Stromal cell of bone marrow (primary cell): ENCODE data around the gene BEAN1.

ENCODE experiments used
- DNase-seq: peaks from one replicate; pipeline ENCODE4 v3.0.0-alpha.2; 2012; ENCODE audit warnings: low read depth

Gene BEAN1

DNA sequence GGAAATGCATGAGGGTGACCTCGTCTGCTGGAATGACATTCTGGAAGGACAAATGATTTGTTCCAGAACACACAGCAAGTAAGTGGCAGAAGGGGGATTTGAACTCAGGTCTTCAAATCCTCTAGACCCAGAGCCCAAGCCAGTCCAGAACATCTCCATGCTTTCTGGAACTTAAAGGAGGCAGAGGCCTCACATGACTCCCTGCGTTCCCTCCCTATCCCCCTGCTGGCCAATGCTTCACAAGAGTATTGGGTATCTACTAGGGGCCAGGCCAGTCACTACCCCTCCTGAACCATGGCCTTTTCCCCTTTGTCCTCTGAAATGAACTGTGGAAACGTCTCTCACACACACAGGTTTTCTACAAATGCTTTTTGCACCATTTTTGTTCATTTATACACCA is 7.6 kb upstream of the BEAN1 start:
- DNase-seq = no peak

DNA sequence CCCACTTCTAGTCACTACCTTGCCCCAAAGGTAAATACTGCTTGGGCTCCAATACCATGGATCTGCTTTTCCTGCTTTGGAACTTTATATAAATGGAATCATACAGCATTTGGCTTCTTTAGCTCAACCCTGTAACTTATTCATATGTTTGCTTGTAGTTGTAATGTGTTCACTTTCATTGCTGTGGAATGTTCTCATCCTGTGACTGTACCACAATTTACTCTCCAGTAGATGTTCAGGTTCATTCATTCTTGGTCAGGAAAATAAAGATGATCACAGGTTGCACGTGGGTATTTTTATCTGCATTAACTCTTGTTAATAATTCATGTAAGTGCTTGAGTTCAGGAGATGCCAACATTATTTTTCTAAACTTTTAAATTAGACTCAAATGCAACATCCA is 6.7 kb upstream of the BEAN1 start:
- no peak for DNase-seq

DNA sequence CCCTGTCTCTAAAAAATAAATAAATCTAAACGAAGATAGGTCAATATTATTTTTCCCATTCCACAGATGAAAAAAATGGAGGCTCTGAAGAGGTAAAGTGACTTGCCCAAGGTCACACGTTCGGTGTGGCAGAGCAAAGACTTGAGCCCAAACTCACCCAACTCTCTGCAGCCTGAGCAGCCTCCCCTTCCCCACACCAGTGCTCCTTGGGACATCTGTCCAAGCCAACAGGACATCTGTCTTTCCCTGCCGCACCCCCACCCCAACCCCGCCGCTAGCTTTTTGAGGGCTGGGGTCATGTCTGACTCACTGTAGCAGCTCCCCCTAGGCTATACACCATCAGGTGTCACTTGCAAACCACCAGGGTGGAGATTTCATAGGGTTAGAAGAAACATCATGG is 5.2 kb upstream of the BEAN1 start:
- no peak for DNase-seq

DNA sequence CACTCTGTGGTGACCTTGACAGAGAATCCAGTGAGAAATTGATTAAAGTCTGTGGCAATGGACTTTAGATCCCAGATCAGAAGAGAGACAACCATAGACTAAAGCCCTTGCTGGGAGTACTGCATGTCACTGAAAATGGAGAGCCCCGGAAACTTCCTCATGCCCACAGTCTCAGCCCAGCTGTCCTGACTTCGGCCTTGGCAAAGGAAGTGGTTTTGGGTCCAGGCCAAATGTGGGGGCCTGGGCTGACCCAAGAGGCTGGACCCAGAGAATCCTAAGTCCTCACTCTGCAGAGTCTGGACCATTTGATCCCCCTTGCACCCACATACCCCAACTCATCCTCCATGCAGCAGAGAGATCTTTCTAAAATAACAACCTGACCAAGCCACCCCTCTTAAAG is 4.7 kb upstream of the BEAN1 start:
- no peak for DNase-seq

DNA sequence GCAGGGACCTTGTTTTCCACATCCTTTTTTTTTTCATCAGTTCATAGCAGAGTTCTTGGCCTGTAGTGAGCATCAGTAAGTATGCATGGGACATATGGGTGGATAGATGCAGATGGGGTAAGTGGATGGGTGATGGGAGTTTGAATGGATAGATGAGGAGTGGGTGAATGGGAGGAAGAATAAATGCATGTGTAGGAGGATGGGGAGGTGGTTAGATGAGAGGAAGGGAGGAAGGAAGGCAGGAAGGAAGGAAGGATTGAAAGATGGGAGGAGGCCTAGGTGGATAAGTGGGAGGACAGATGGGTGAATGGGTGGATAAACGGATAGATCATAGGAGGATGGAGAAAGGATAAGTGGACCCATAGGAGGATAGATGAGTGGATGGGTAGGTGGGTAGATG is 3.9 kb upstream of the BEAN1 start:
- DNase-seq = no peak

DNA sequence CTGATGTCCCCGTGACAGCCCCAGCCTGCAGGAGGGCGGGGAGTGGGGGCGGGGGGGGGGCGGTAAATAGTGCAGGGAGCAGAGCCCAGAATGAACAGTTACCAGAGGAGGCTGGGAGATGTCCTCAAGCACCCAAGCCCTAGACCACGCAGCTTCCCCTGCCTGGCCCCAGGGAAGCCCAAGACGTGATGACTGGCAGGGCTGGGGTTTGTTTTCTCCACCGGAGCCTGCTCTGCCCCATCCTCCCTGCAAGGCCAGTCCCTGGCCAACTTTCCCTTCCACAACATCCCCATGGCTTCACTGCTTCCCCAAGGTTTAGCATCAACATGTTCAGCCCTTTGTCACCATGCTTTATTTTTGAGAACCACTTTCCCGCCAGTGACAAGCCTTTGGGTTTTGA is 1.4 kb upstream of the BEAN1 start:
- no peak for DNase-seq

DNA sequence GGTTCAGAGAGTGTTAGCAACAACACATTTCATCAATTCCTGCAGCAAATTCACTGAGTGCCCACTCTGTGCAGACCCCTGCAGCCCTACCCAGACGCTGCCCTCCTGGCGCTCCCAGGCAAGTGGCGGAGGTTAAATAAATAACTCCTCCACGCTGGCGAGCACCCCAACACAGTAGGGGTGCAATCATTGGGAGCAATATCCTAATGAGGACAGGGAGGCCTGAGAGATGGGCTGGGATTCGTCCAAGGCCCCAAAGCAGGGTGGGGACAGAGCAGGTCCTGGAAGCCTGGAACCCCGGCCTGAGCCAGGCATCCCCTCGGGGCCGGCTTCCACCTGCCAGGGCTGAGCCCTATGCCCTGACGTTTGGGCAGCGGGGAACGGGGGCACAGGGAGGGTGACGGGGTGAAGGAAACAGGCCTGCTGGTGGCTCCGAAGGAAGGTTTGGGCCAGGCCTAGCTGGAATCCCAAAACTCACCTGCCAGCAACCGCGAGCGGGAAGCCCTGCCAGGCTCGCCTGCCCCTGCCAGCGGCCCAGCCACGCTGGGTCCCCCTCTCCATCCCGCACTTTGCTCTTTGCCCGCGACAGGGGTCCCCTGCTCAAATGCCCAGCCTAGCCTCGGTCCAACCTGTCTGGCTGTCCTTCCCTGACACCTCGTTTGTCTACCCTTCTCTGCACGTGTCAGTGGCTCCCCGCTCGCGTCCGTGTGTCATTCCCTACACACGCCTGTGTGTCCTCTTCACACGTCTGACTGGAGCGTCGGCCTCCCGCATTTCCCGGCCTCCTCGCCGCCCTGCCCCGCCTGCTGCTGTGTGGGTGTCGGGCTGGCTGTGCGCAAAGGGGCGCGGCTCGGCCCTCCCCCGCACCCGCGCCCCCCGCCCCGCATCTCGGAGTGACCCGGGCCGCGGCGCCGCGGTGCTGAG is 721 bp upstream of the BEAN1 start:
- no peak for DNase-seq

DNA sequence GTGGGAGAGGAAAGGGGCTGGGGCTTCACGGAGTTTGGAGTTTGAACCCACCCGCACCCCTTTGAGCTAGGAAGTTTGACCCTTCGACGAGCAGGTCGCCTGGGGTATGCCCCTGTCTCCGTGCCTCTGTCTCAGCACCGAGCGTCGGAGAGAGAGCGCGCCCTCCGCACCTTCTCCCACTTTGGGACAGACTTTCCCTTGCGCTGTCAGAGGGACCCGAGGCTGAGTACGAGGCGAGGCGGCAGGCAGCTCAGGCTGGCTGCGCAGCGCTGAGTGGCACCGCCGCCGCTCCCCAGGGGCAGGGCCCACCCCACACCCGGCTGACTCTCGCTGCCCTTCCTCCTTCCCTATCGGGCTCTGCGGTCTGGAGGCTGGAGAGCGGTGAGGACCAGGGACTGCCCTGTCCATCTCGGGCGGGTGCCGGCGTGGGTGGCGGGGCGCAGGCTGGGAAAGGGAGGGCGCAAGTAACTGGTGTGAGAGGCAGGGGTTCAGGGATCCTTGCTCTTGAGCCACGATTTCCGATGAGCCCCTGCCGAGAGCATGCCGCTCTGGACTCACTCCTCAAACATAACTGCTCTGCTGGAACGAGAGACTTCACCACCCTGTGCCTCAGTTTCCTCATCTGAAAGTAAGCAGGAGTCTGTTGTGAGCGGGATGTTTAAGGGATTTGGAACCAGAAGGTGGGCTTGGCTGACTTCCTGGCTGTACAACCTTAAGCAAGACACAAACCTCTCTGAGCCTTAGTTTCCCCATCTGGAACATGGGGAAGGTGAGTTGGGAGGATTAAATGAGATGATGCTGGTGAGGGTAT is 981 bp downstream of the BEAN1 start:
- DNase-seq = no peak

DNA sequence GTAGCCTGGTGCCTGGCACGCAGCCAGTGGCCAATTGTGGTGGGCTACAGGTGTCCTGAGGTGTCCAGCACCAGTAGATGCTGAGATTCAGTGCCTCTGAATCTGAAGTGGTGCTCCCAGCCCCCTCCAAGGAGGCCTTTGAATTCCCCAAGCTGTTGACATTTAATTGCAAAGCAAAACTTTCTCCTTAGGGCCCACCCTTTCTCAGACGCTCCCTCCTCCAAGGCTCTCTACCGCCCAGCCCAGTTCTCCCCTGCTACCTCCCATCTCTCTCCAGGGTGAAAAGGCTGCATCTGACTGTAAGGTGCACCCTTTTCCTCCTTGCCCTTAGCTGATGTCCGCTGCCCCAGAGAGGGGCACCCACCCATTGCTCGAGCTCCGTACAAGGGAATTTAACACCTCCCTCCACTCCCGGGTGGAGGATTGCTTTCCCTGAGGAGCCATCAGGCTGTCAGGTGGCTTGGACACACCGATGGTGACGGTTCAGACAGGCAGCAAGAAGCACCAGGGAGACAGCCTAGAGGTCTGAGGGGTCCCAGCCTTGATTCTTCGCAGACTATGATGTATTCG is 1.7 kb downstream of the BEAN1 start:
- no peak for DNase-seq

DNA sequence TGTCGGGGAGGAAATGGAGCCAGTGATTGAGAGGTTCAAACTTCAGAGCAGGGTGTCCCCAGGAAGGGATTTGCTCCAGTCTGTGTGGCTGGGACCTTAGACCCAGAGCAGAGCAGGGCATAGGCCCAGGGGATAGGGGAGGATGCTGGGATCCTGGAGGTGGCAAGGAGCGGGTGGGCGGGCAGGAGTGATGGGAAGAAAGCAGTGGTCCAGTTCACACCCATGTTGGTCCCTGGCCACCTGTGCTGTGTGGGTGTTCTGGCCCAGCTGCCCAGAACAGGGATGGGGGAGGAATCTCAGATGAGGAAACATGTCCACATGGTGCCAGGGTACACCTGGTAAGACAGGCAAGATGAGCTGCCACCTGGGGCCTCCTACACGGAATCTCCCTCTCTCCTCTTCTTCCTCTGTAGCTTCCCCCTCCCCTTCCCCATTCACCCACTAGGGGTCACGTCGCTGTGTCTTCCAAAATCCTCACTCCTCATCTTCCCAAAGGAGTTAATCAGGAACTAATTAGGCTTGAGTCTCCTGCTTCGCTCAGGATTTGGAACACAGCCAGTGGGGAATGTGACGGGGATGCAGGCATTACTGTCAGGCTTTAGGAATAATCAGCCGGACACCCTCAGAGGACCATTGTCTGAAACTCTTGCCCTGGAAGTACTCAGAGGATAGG is 2.3 kb downstream of the BEAN1 start:
- DNase-seq = no peak

DNA sequence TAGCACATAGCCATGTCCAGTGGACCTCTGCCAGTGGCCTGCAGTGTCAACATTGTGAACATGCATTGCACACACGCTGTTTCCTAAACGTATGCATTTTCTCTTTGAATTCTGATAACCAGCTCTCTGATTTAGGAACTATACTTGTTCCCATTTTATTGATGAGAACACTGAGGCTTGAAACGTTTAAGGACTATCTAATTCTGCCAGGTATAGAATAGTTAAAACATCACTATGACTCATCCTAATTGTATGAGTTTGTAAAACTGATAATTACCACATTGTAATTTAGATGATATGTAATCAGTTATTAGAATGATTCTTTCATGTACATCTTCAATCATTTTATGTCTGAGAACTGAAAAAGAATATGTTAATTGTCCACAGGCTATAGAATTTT is 3.1 kb downstream of the BEAN1 start:
- no peak for DNase-seq

DNA sequence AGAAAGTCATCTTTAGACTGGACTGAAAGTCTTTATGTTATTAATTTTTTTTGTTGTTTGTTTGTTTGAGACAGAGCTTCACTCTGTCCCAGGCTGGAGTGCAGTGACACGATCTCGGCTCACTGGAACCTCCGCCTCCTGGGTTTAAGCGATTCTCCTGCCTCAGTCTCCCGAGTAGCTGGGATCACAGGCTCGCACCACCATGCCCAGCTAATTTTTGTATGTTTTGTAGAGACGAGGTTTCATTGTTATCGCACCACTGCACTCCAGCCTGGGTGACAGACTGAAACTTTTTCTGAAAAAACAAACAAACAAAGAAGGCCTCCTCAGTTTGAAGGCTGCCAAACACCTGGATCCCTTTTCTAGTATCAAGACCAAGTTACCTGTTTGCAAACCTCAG is 4.7 kb downstream of the BEAN1 start:
- DNase-seq = no peak

DNA sequence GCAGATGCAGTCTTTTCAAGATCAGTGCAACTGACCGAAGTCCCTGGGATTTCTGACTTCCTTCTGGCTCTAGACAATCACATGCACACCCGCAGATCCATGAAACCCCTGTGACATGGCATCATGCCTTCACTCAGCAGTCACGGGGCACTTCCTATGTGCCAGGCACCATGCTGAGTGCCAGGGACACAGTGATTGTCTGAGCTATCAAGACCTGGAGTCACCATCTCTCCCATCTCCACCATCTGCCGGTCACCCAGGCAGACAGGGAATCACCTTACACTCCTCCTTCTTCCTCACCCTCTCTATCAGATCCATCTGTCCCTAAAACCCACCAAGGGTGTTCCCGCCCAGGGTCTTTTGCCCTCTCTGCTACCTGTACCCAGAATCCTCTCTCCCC is 5.3 kb downstream of the BEAN1 start:
- no peak for DNase-seq

DNA sequence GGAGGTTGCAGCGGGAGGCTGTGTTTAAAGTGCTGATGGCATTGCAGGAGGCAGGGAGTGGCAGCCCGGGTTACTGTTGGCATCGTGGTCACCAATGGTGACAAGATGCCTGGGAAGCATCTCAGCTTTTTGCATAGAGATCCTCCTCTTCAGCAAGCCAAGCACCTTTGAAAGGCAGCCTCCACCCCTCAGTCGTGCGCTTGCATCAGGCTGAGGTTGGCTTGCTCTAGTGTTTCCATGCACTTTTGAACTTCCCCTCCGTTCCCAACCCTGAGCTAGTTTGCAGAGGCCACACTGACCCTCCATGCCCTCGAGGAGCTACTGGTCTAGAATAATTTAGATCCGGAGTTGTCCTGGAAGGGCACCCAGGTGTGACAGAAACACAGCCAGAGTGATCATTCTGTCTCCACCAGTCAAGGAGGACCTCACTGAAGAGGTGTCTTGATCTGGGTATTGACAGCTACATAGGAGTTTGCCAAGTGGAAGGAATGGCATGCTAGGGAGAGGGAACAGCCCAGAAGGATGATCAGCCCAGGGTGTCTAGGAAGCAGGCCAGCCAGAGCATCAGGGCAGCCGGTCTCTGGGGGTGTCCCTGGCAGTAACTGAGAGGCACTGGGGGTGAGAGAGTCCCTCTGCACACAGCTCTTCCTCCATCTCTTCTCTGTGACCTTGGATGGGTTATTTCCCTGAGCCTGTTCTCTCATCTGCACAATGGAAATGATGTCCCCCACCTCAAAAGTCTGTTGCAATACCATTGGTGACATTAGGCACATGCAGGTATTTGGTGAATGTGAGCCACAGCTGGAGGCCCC is 7.7 kb downstream of the BEAN1 start:
- no peak for DNase-seq

DNA sequence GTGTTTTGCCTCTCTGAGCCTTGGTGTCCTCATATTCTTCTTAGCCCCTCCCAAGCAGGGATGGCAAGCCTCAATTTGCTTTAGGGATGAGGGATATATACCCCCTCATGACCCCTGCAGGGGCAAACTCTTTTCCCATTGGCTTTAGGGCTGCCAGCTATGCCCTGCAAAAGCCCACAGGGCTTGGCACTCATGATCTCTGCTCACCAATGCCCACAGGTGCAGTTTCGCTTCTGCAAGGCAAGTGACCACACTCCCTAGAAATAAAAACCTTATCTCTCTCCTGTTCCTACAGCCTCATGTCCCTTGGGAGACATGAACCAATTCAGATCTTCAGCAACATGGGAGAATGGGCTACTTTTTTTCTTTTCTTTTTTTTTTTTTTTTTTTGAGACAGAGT is 8.8 kb downstream of the BEAN1 start:
- DNase-seq = no peak

DNA sequence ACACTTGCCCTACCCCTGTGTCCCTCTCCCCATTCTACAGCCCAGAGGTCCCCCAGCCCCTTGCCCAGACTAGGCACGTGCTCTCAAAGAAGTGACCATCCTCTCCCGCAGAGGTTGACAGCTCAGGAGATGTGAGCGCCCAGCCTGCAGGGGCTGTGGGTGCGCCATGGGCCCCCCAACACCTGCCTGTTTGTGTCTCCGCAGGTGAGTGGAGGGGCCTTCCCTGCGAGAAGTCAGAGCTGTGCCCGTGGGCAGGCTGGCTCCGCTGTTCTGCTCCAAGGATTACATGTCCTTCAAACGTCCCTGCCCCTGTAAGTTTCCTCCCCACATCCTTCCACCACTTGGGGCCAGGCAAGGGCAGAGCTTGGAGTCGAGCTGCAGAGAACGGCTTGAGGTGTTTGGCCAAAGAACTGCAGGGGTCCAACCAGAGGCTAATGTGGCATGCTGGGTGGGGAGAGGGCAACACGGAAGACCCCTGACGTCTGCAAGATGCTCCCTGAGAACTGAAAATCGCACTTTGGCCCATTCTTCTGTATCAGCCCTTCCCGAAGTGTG is 10.4 kb downstream of the BEAN1 start:
- DNase-seq = no peak

DNA sequence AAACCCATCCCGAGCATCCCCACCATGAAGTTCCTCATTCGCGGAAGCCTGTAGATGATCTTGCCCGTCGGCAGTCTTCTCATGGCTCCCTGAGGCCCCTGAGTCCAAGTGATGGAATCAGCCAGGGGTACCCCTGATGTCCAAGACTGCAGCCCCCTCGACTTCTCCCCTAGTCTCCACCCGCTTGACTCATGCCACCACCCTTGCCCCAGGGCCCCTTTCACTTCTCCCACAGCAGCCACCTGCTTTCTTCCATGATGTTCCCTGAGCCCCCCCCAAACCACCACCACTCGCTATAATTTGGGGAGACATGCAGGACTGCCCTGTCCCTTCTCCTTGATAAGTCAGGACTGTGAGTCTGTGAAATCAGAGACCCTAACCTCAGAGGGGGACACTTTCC is 11.4 kb downstream of the BEAN1 start:
- no peak for DNase-seq

DNA sequence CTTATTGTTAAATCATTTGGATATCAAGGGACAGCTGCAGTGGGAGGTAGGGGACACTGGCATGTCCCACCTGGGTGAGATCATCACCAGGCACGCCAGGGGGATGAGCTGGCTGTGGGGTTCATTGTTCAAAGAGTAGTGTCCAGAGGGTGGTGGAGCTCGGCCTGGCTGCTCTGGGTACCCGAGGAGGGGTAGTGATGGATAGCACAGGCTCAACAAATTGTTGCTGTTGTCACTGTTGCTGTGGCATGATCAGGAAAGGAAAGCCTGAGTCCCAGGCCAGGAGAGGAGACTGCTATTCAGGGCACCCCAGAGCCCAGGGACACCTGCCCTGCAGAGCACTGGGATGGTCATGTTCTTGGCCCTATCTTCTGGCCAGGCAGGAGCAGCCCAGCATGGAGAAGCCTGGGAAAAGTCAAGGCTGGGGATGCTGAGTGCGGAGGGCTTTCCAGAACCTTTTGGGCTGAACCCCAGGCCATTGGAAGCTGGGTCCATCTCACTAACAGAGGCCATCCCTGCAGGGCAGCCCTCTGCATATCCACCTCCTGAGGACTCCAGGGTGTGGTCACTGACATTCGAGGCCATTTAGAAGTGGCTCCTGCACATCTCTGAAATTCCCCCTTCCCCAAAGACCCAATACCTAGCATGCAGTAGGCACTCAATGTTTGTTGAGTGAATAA is 12.1 kb downstream of the BEAN1 start:
- DNase-seq = no peak

DNA sequence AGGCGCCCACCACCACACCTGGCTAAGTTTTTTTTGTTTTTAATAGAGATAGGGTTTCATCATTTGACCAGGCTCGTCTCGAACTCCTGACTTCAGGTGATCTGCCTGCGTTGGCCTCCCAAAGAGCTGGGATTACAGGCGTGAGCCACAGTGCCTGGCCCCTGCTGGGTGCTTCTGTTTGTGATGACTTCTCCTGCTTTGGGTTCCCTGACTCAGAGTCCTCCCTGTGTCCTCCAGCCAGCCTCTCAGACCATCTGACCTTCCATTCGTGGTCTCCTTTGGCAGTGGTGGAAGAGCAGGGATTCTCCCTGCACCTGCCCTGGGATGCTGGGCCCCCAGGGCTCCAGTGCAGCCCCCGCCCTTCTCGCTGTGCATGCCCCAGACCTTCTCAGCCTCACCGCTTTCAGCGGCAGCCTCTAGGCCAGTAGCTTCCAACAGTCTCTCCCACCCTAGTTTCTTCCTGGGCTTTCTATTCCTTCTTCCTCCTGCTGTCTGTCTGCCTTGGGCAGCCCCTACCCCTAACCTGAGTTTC is 13.2 kb downstream of the BEAN1 start:
- no peak for DNase-seq

DNA sequence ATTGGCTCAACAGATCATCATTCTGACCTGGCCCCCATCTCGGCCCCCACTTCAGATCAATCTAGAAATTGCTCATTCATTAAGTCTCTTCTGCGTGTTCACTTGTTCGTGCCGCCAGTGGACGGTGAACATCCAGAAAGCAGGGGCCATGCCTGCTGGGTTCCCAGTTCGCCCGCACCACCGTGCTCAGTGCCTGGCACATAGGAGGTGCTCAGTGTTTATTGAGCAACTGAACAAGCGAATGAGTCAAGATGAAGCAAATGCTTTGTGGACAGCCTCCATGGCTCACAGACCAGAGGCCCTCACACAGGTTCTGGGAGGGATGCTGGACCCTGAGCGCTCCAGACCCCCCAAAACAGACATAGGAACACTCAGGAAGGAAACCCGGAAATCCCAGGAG is 13.9 kb downstream of the BEAN1 start:
- DNase-seq = no peak
